Loucy (cell line): ENCODE data around the gene CSH1.
"Not testable (repeated sequence)": the region's sequence is repeated elsewhere in the genome, so short reads cannot be mapped to it uniquely, and the experiment has no call there.

Source experiments
- H2AFZ ChIP-seq: fragments of 200-600 bp; sonication (generic); 2 replicates; pipeline ENCODE4 v1.6.0; 2016; ENCODE audit warnings: antibody characterized with exemption, mild to moderate bottlenecking, low read length, moderate library complexity
- H3F3A ChIP-seq: fragments of 200-600 bp; 2 replicates; pipeline ENCODE4 v1.6.0; 2016; ENCODE audit warnings: antibody characterized with exemption, low read depth, mild to moderate bottlenecking
- H3K27me3 ChIP-seq: fragments of 200-600 bp; sonication (generic); 2 replicates; pipeline ENCODE4 v1.6.1; 2014; ENCODE audit warnings: low read length, mild to moderate bottlenecking; ENCODE audit not compliant: insufficient read depth, poor library complexity, severe bottlenecking
- H3K36me3 ChIP-seq: fragments of 200-600 bp; sonication (generic); 2 replicates; pipeline ENCODE4 v1.6.1; 2016; ENCODE audit warnings: low read length; ENCODE audit not compliant: insufficient read depth
- H3K4me1 ChIP-seq: fragments of 200-600 bp; sonication (generic); 2 replicates; pipeline ENCODE4 v1.5.1; 2014; ENCODE audit warnings: low read length, mild to moderate bottlenecking; ENCODE audit not compliant: insufficient read depth, poor library complexity, severe bottlenecking
- H3K4me2 ChIP-seq: fragments of 200-600 bp; sonication (generic); 2 replicates; pipeline ENCODE4 v1.6.0; 2014; ENCODE audit warnings: antibody characterized with exemption, low read length, low read depth, mild to moderate bottlenecking; ENCODE audit not compliant: poor library complexity, severe bottlenecking
- H3K4me3 ChIP-seq: fragments of 200-600 bp; sonication (generic); 2 replicates; pipeline ENCODE4 v1.5.1; 2014; ENCODE audit warnings: low read length, mild to moderate bottlenecking, mixed read lengths; ENCODE audit not compliant: poor library complexity, severe bottlenecking
- H3K79me2 ChIP-seq: fragments of 200-600 bp; sonication (generic); 2 replicates; pipeline ENCODE4 v1.6.1; 2014; ENCODE audit warnings: low read length; ENCODE audit not compliant: insufficient read depth
- H3K9ac ChIP-seq: fragments of 200-600 bp; sonication (generic); 2 replicates; pipeline ENCODE4 v1.6.0; 2014; ENCODE audit warnings: mild to moderate bottlenecking, low read depth, low read length, moderate library complexity; ENCODE audit not compliant: poor library complexity, severe bottlenecking
- H3K9me2 ChIP-seq: fragments of 200-600 bp; sonication (generic); replicated peaks from 2 replicates; pipeline ENCODE4 v1.6.1; 2016; ENCODE audit warnings: low read depth, low read length, mixed read lengths
- H3K9me3 ChIP-seq: fragments of 200-600 bp; sonication (generic); 2 replicates; pipeline ENCODE4 v1.6.1; 2014; ENCODE audit warnings: mild to moderate bottlenecking, antibody characterized with exemption, low read length, low read depth; ENCODE audit not compliant: insufficient read depth
- H4K20me1 ChIP-seq: fragments of 200-600 bp; sonication (generic); 2 replicates; pipeline ENCODE4 v1.6.0; 2014; ENCODE audit warnings: antibody characterized with exemption, low read length, mild to moderate bottlenecking; ENCODE audit not compliant: insufficient read depth, poor library complexity, severe bottlenecking
- TF ChIP-seq, protein P1 (sequence below): fragments of 200-600 bp; sonication (generic); conservative IDR thresholded peaks from 2 replicates; pipeline ENCODE4 v1.5.1; 2014; ENCODE audit warnings: mild to moderate bottlenecking, antibody characterized with exemption, low read length

CSH1 gene

DNA sequence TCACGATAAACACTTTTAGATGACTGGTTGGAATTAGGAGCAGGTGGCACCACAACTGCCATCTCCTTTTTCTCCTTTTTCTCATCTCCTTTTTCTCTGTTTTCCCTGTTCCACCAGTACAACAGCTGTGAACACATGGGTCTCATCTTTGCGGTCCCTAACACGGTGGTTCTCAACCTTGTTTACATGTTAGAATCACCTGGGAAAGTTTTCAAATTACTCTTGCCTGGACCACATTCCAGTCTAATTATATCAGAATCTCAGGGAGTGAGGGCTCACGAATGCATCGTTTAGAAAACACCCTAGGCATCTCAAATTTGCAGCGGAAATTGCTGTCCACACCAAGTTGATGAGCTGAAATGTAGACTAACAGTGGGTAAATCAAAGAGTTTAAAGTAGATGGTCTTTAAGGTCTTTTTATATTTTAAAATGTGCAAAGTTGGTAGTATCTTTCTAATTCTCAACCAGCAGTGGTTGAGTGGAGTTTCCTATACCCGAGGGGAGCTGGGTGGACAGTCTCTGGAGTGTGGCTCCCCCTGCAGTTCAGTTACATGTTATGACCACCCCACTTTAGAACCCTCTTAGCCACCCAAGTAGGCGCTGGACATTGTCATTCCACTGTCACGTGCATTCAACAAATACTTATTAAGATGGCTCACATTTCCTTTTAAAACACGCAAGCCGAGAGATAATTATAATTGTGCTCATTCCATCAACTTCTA, 3.9 kb downstream of the CSH1 start:
- H3K9me2 ChIP-seq, H4K20me1 ChIP-seq, H3K36me3 ChIP-seq, H2AFZ ChIP-seq, H3K4me2 ChIP-seq, H3K9me3 ChIP-seq, H3K4me1 ChIP-seq, H3F3A ChIP-seq, H3K4me3 ChIP-seq, H3K79me2 ChIP-seq, H3K27me3 ChIP-seq, H3K9ac ChIP-seq: not testable (repeated sequence)
- TF ChIP-seq, protein P1, sequence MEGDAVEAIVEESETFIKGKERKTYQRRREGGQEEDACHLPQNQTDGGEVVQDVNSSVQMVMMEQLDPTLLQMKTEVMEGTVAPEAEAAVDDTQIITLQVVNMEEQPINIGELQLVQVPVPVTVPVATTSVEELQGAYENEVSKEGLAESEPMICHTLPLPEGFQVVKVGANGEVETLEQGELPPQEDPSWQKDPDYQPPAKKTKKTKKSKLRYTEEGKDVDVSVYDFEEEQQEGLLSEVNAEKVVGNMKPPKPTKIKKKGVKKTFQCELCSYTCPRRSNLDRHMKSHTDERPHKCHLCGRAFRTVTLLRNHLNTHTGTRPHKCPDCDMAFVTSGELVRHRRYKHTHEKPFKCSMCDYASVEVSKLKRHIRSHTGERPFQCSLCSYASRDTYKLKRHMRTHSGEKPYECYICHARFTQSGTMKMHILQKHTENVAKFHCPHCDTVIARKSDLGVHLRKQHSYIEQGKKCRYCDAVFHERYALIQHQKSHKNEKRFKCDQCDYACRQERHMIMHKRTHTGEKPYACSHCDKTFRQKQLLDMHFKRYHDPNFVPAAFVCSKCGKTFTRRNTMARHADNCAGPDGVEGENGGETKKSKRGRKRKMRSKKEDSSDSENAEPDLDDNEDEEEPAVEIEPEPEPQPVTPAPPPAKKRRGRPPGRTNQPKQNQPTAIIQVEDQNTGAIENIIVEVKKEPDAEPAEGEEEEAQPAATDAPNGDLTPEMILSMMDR = peak; percentile 61

DNA sequence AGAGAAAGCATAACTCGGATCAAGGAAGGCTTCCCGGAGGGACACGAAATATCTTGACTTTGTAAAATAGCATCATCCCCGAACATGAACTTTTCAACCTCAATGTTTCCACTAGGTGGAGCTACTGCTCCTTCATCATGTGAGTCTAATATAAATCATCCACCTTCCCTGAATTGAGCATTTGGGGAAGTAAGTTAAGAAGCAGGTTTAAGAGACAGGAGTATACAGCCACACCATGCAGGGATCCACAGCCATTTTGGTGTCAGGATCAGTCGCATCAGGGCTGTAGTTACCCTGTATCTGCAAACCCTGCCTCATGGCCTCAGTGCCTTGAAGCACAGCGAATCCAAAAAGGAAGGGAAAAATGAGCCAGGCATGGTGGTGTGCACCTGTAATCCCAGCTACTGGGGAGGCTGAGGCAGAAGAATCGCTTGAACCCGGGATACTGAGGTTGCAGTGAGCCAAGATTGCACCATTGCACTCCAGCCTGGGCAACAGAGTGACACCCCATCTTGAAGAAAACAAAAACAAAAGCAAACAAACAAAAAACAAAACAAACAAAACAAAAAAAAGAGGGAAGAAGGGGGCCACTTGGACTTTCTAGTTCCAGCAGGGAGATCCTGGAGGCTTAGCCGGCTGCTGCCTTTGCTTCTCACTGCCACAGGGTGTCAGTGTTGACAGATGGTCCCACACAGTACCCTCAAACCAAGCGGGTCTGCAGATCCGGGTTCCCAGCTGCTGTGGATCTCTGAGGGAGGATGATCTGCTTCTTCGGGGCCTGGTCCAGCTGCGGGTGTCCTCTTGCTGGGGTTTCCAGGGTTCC, 7.1 kb downstream of the CSH1 start:
- H3K4me3 ChIP-seq, H3F3A ChIP-seq, H3K4me1 ChIP-seq, H3K36me3 ChIP-seq, H4K20me1 ChIP-seq, H3K79me2 ChIP-seq, H3K9ac ChIP-seq, H3K9me3 ChIP-seq, H3K27me3 ChIP-seq, H3K9me2 ChIP-seq, H2AFZ ChIP-seq: not testable (repeated sequence)
- H3K4me2 ChIP-seq = peak overlapping the region; percentile 24
- TF ChIP-seq, protein P1 = peak; percentile 45

DNA sequence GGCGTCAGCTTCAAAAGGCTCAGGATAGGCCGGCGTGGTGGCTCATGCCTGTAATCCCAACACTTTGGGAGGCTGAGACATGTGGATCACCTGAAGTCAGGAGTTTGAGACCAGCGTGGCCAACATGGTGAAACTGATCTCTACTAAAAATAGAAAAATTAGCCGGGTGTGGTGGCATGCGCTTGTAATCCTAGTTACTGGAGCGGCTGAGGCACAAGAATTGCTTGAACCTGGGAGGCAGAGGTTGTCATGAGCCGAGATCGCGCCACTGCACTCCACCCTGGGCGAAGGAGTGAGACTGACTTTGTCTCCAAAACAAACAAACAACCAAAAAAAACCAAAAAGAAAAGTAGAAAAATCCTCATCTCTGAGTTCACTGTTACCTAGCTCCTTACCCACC, 11.3 kb downstream of the CSH1 start:
- not testable (repeated sequence) for H2AFZ ChIP-seq, H3F3A ChIP-seq, H3K27me3 ChIP-seq, H3K4me3 ChIP-seq, H4K20me1 ChIP-seq, H3K9ac ChIP-seq, H3K9me3 ChIP-seq, H3K36me3 ChIP-seq, H3K4me2 ChIP-seq, H3K9me2 ChIP-seq, H3K4me1 ChIP-seq, H3K79me2 ChIP-seq

DNA sequence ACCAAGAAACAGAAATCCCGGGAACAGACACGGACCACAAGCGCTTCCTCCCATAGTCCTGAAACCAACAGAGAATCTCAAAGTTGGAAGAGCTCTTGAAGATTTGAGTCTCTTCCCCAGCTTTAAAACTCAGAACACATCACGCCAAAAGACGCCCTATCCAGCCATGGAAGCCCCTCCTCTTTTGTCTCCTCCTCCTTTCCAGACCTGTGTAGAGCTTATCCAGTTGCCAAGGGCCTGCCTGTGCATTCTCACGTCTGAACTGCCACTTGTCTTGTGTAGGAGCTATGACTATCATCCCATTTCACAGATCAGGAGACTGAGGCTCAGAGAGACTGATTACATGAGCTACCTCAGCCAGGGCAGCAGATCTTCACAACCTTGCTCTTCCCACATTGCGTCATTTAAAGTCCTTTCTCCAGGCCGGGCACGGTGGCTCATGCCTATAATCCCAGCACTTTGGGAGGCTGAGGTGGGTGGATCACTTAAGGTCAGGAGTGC, 13.7 kb downstream of the CSH1 start:
- H3K9me2 ChIP-seq, H3K79me2 ChIP-seq, H3K4me3 ChIP-seq, H3K36me3 ChIP-seq, H3K9ac ChIP-seq, H3F3A ChIP-seq, H3K9me3 ChIP-seq, H2AFZ ChIP-seq, H3K4me2 ChIP-seq, H3K4me1 ChIP-seq, H3K27me3 ChIP-seq, H4K20me1 ChIP-seq: not testable (repeated sequence)
